Uterus (tissue), 2 donors: ENCODE results near the gene CD28.

ENCODE experiments used
- POLR2A ChIP-seq, 2 donors: fragments of 450-650 bp; IDR thresholded peaks; one replicate each; pipeline ENCODE4 v1.6.1; 2016; ENCODE audit warnings: antibody characterized with exemption in 2 of 2, mild to moderate bottlenecking in 1 of 2, moderate library complexity in 1 of 2
- TF ChIP-seq, protein P1 (sequence below), 4 experiments: fragments of 200-600 bp in 2 of 4; fragments of 450-650 bp in 2 of 4; sonication (generic) in 2 of 4; IDR thresholded peaks; one replicate each; pipeline ENCODE4 v1.5.1; 2016 to 2019; ENCODE audit warnings: antibody characterized with exemption in 4 of 4, mild to moderate bottlenecking in 2 of 4, moderate library complexity in 1 of 4

DNA sequence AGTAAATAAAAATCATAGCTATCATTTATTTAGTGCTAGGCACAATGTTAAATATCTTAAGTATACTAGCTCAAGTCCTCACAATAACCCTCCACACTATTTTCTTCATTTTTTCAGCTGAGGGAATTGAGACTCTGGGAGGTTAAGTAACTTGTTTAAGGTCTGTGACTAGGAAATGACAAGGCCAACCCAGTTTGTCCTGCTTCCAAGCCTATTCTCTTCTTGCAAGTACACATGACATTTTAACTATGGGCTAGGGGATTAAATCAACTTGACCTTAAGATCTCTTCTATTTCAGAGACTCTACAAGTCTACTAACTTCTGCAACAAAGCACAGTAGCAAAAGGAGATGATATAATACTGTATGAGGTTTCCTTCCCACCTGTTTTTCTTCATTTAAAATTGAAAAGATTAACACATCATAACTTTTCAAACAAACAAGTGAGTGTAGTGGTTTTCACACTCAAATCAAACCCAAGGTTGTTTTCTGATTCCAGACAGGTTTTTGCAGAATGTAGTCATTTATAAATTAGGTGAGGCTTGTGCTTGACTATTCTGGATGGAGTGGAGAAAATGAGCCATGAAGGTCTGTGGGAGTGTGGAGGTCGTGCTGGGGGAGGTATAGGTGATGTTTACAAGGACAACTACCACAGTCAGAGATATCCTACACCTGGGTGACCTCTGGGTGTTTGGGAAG is 57.0 kb downstream of the CD28 start:
- TF ChIP-seq, protein P1, sequence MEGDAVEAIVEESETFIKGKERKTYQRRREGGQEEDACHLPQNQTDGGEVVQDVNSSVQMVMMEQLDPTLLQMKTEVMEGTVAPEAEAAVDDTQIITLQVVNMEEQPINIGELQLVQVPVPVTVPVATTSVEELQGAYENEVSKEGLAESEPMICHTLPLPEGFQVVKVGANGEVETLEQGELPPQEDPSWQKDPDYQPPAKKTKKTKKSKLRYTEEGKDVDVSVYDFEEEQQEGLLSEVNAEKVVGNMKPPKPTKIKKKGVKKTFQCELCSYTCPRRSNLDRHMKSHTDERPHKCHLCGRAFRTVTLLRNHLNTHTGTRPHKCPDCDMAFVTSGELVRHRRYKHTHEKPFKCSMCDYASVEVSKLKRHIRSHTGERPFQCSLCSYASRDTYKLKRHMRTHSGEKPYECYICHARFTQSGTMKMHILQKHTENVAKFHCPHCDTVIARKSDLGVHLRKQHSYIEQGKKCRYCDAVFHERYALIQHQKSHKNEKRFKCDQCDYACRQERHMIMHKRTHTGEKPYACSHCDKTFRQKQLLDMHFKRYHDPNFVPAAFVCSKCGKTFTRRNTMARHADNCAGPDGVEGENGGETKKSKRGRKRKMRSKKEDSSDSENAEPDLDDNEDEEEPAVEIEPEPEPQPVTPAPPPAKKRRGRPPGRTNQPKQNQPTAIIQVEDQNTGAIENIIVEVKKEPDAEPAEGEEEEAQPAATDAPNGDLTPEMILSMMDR (IDR thresholded peaks at IDR 0.05), result no peak
- no peak for TF ChIP-seq POLR2A (IDR thresholded peaks at IDR 0.05)
